Ishikawa (cell line): Measurements from ENCODE around the gene KCNQ1OT1.

Experiments used
- CEBPB ChIP-seq: IDR thresholded peaks from 2 replicates; pipeline ENCODE4 v1.6.1; 2012
- CREB1 ChIP-seq: IDR thresholded peaks from 2 replicates; pipeline ENCODE4 v1.6.1; 2012; ENCODE audit warnings: low read depth
- EGR1 ChIP-seq: IDR thresholded peaks from 2 replicates; pipeline ENCODE4 v1.6.1; 2012
- EP300 ChIP-seq: IDR thresholded peaks from 2 replicates; pipeline ENCODE4 v1.6.1; 2012; ENCODE audit warnings: borderline replicate concordance
- FOXM1 ChIP-seq: IDR thresholded peaks from 2 replicates; pipeline ENCODE4 v1.6.1; 2012; ENCODE audit warnings: low read depth, borderline replicate concordance
- NFIC ChIP-seq: IDR thresholded peaks from 2 replicates; pipeline ENCODE4 v1.6.1; 2012
- RAD21 ChIP-seq: IDR thresholded peaks from 2 replicates; pipeline ENCODE4 v1.6.1; 2012; ENCODE audit warnings: low read depth
- TAF1 ChIP-seq: IDR thresholded peaks from 2 replicates; pipeline ENCODE4 v1.6.1; 2012; ENCODE audit warnings: low read depth, mild to moderate bottlenecking
- TCF12 ChIP-seq: IDR thresholded peaks from 2 replicates; pipeline ENCODE4 v1.6.1; 2012; ENCODE audit warnings: low read depth
- TEAD4 ChIP-seq: IDR thresholded peaks from 2 replicates; pipeline ENCODE4 v1.6.1; 2012
- USF1 ChIP-seq: IDR thresholded peaks from 2 replicates; pipeline ENCODE4 v1.6.1; 2012
- YY1 ChIP-seq: IDR thresholded peaks from 2 replicates; pipeline ENCODE4 v1.6.1; 2012; ENCODE audit warnings: low read depth
- ZBTB7A ChIP-seq: IDR thresholded peaks from 2 replicates; pipeline ENCODE4 v1.6.1; 2012; ENCODE audit warnings: low read depth
- TF ChIP-seq, protein P1 (sequence below): IDR thresholded peaks from 2 replicates; pipeline ENCODE4 v1.6.1; 2012
- TF ChIP-seq, protein P2 (sequence below): IDR thresholded peaks from 2 replicates; pipeline ENCODE4 v1.6.1; 2012; ENCODE audit warnings: low read depth, mild to moderate bottlenecking

KCNQ1OT1 gene

DNA sequence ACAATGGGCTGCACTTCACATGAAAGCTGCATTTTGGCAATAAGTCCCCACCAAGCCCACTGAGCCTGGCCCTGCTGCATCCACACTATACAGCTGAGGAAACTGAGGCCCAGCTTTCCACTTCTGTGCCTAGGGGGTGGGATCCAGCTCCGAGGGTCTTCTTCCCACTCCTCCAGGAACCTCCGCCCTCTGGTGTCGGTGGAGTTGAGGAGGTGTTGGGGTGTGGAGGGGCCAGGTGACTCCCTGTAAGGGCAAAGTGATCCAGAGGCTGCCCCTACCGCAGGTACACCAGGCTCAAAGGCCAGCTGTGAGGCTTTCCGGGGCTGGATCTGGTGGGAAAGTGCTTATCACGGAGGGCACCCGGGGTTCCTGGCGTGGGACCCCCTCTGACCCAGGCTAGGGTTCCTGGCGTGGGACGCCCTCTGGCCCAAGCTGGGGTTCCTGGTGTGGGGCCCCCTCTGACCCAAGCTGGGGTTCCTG, 130.0 kb downstream of the KCNQ1OT1 start:
- TF ChIP-seq TAF1 (no peak), CEBPB (no peak), TCF12 (no peak), USF1 (no peak), EP300 (no peak), EGR1 (no peak), FOXM1 (no peak), YY1 (no peak), CREB1 (no peak), RAD21 (no peak), ZBTB7A (no peak)
- TF ChIP-seq, protein P1, sequence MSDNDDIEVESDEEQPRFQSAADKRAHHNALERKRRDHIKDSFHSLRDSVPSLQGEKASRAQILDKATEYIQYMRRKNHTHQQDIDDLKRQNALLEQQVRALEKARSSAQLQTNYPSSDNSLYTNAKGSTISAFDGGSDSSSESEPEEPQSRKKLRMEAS: no peak
- TF ChIP-seq, protein P2, sequence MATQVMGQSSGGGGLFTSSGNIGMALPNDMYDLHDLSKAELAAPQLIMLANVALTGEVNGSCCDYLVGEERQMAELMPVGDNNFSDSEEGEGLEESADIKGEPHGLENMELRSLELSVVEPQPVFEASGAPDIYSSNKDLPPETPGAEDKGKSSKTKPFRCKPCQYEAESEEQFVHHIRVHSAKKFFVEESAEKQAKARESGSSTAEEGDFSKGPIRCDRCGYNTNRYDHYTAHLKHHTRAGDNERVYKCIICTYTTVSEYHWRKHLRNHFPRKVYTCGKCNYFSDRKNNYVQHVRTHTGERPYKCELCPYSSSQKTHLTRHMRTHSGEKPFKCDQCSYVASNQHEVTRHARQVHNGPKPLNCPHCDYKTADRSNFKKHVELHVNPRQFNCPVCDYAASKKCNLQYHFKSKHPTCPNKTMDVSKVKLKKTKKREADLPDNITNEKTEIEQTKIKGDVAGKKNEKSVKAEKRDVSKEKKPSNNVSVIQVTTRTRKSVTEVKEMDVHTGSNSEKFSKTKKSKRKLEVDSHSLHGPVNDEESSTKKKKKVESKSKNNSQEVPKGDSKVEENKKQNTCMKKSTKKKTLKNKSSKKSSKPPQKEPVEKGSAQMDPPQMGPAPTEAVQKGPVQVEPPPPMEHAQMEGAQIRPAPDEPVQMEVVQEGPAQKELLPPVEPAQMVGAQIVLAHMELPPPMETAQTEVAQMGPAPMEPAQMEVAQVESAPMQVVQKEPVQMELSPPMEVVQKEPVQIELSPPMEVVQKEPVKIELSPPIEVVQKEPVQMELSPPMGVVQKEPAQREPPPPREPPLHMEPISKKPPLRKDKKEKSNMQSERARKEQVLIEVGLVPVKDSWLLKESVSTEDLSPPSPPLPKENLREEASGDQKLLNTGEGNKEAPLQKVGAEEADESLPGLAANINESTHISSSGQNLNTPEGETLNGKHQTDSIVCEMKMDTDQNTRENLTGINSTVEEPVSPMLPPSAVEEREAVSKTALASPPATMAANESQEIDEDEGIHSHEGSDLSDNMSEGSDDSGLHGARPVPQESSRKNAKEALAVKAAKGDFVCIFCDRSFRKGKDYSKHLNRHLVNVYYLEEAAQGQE: no peak

- TF ChIP-seq NFIC (no peak), FOXM1 (no peak), RAD21 (no peak), CEBPB (no peak), TEAD4 (no peak), EGR1 (no peak), EP300 (no peak), TAF1 (no peak), ZBTB7A (no peak), USF1 (no peak), CREB1 (no peak)
- TF ChIP-seq, protein P2: no peak
- TF ChIP-seq, protein P1: no peak
These were observed 130.5 kb downstream of the KCNQ1OT1 start for GRCh38 chr11:2569321-2569721.

DNA sequence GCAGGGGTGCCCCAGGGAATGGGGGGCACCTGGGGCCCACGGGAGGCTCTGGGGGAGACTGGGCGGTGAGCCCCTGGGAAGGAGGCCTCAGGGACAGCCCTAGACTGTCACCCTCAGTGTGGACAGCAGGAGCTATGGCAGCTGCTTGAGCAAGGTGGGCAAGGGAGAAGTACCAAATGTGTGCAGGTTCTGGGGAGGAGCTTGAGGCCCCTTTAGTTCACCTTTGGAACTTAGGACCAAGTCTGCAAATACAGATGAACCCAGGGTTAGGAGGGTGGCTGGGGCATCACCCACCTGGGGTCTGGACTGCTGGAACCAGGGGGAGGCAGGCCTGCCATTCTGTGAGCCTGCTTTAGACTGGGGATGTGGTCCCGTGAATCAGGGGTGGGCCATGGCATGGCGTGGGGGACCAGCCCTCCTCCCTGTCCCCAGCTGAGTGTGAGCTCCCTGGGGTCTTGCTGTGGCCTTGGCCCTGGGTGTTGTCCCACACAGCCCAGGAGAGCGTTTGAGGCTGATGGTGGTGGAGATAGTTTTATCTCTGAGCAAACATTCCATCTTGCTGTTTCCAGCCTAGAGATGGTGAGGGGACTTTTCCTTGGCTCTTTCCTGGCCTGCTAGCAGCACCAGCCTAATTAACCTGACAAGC, 132.6 kb downstream of the KCNQ1OT1 start:
- TF ChIP-seq CREB1 (no peak), CEBPB (no peak), TAF1 (no peak), ZBTB7A (no peak), TEAD4 (no peak), EGR1 (no peak), USF1 (no peak), YY1 (no peak), NFIC (no peak), TCF12 (no peak), EP300 (no peak), RAD21 (no peak)
- TF ChIP-seq, protein P1: no peak
- TF ChIP-seq, protein P2: no peak
